Retinal pigment epithelial cell (primary cell): ENCODE results near the gene HRAS.
A peak's percentile ranks its signal among the peaks of the same experiment; 100 is the strongest.

Experiments
- DNase-seq: peaks from one replicate; pipeline ENCODE4 v3.0.0-alpha.2; 2010; ENCODE audit warnings: low read depth
- H3K4me3 ChIP-seq: 2 replicates; pipeline ENCODE4 v1.5.1; 2011; ENCODE audit warnings: mild to moderate bottlenecking, low read length, control low read depth, moderate library complexity
- TF ChIP-seq, protein P1 (sequence below): conservative IDR thresholded peaks from 2 replicates; pipeline ENCODE4 v1.5.1; 2011; ENCODE audit warnings: low read depth, low read length, control low read depth, inconsistent platforms

Gene HRAS

DNA sequence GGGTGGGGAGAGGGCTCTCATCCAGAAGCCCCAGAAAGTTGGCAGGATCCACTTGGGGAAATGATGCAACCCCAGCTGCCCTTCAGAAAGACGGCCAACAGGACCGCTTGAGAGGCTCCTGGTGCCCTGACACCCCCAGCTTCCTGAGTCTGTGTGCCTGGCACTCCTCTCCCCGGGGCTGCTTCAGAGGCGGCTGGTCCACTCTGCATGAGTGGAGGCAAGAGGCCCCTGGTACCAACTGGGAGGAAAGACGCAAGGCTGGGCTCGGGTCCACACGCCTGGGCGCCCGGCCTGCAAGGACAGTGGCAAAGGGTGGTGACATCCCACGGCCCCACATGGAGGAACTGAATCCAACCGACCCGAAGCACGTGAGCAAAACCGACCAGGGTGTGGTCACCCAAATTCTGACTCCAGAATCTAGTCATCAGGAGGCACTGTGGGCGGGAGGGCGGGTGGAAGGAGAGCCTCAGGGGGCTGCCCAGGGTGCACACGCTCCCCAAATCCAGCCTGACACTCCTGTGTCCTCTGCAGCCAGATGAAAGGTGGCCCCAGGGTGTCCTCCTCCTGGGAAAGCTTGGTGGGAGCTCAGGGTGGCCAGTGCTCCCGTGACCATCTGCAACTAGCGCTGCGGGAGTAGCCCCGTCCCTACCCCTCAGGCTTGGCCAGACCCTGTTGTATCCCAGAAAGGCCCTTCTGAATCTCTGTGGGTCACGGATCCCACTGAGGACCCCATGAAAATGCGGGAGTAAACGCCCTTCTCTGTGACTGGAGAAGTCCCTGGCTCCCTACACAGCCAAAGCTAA lies 32.0 kb downstream of the HRAS start:
- peak; percentile 82 for DNase-seq
- peak overlapping the region; percentile 46 for H3K4me3 ChIP-seq
- TF ChIP-seq, protein P1, sequence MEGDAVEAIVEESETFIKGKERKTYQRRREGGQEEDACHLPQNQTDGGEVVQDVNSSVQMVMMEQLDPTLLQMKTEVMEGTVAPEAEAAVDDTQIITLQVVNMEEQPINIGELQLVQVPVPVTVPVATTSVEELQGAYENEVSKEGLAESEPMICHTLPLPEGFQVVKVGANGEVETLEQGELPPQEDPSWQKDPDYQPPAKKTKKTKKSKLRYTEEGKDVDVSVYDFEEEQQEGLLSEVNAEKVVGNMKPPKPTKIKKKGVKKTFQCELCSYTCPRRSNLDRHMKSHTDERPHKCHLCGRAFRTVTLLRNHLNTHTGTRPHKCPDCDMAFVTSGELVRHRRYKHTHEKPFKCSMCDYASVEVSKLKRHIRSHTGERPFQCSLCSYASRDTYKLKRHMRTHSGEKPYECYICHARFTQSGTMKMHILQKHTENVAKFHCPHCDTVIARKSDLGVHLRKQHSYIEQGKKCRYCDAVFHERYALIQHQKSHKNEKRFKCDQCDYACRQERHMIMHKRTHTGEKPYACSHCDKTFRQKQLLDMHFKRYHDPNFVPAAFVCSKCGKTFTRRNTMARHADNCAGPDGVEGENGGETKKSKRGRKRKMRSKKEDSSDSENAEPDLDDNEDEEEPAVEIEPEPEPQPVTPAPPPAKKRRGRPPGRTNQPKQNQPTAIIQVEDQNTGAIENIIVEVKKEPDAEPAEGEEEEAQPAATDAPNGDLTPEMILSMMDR, result no peak

- H3K4me3 ChIP-seq, result no peak overlapping the region
- TF ChIP-seq, protein P1, result no peak
- no peak for DNase-seq
Measured at GRCh38 chr11:502288-503178, 32.8 kb downstream of the HRAS start.

GRCh38 chr11:501683-502287 lies 33.6 kb downstream of the HRAS start:
- no peak for DNase-seq
- H3K4me3 ChIP-seq, result no peak overlapping the region
- TF ChIP-seq, protein P1, result no peak

GRCh38 chr11:501001-501682 lies 34.2 kb downstream of the HRAS start:
- no peak for DNase-seq
- H3K4me3 ChIP-seq, result no peak overlapping the region
- TF ChIP-seq, protein P1, result no peak

DNA sequence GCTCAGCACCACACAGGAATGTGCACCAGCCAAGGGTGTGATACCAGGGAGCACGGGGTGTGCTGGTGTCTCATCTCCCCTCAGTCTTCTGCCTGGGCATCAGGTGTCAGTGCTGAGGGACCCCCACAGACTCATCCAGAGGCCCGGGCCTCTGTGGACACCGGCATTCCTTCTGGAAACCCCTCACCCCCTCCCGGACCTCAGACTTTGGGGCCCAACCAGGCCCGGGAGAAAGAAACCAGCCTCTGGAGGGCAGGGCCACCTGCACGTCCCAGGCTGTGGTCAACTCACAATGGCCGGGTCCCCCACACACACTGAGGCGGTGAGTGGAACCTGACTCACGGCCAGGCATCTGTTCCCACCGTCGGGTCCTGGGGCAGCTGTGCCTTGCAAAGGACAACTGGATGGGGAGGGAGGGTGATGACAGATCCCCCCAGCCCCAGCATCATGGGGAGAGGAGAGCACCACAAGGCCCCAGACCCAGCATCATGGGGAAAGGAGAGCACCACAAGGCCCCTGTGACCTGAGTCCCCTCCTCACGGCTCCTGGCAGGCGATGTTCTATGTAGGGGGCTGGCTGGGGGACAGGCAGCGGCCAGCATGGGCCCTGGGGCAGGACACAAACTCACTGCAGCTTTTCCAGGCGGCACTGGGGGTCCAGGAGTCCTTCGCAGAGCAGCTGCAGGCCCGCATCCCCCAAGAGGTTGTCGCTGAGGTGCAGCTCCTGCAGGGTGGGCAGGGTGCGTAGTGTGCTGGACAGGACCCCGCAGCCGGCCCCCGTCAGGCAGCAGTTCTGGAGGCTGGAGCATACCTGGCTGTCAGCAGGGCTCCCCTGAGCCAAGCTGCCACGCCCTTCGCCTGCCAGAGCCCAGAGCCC lies 35.9 kb downstream of the HRAS start:
- H3K4me3 ChIP-seq, result no peak overlapping the region
- TF ChIP-seq, protein P1, result no peak
- no peak for DNase-seq
